ENCODE data around the gene SPSB4.

Gene SPSB4

DNA sequence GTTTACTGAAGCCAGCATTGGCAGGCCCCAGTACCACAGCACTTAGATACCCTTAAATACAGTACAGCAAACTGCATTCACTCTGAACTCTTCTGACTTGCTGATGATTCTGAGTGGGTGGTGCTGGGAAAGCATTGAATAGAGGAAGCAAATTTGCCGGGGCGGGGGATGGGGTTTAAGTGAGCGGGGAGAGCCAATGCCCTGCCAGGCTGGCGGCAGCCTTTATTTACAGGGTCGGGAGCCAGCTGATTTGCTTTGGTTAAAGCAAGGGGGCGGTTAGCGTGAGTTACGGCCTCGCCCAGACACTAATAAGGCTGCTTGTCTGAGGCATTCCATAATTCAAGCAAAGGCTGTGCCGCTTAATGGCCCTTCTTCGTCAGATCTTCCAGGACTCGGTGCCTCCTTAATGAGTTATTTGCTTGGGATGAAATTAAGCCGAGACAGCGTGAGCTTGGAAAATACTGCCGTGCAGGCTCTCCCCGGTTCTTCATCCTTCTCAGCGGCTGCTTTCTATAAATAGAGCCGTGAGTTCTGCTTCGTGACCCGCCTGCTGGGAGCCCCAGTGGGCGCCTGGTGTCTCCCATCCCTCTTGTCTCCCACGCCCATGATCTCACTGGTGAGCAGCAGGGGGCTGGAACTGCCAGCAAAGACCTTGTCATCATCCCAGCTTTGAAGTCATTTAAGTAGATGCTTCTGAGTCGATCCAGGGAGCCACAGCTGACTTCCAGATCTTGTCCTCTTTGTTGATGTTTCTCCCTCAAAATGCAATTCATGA is 25.8 kb downstream of the SPSB4 start:
- DNase-seq = peak; percentile 31

GRCh38 chr3:141077631-141078030 is 26.5 kb downstream of the SPSB4 start:
- no peak for DNase-seq

DNA sequence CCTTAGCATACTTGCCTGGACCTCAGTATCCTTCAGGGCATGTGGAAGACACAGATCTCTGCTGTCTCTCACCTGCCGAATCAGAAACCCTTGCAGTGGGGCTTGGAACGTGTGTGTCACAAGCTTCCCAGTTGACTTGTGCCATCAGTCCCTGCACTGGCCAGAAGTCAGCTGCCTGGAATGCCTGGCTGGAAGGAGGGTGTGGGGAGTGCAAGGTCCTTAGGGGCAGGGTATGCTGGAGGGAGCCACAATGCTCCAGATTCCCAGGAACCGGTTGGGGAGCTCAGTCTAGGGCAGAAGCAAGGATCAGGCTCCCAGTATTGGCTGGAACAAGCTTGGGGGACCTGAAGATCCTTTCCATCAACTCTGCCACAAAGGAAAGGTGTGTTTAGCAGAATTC is 27.1 kb downstream of the SPSB4 start:
- DNase-seq = no peak

- no peak for DNase-seq
Measured at GRCh38 chr3:141080431-141080830, 29.3 kb downstream of the SPSB4 start.

- DNase-seq = no peak
Measured at GRCh38 chr3:141081141-141081795, 30.1 kb downstream of the SPSB4 start.

DNA sequence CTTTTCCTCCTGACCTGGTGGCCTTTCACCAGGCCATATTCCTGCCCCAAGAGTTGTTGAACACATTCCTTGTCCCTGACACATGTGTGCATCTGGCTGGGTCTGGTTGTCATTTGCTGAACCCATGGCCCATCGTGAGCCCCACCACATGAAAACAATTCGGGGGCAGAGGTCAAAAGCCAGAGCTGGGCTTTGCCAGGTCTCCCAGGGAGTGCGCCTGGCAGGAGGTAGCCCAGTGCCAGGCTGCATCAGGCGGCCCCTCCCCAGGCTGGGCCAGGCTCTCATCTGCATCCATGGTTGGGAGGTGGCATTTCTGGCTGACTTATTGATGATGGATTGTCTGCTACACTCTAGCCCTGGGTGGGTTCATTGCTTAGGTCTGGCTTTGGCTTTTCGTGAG is 30.9 kb downstream of the SPSB4 start:
- DNase-seq = no peak

- no peak for DNase-seq
Measured at GRCh38 chr3:141083226-141083625, 32.1 kb downstream of the SPSB4 start.

DNA sequence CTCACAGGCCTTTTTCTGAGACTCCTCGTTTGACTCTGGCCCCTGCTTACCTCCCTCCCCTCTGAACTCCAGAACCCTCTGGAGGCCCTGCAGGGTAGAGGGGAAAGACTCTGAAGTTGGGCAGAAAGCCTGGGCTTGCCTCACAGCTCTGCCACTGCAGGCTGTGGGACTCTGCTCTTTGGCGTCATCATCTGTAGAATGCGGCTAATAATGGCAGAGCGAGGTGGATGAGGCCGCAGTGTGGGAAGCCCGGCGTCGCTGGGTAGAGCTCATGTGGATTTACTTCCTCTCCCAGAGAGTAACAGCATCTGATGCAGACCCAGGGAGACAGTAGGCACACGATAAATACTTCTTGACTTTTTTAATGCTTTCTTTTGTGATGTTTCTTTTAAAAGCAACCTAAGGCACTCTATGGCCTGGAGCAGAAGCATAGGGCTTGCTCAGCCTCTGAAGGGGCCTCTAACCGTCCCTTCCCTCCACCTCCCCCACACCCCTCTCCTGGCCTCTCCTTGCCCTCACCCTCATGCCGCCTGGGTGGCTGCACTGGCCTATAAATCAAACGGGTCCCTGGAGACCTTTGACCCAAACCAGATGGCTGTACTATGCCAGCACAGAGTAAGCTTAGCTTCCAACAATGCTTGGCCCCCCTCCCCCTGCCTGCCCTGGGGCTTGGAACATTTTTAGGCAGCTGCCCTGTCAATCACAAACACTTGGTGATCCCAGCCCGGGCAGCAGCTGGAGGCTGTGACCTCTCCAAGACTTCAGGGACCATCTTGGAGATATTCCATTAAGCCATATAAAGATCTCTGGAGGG is 32.9 kb downstream of the SPSB4 start:
- DNase-seq = no peak

DNA sequence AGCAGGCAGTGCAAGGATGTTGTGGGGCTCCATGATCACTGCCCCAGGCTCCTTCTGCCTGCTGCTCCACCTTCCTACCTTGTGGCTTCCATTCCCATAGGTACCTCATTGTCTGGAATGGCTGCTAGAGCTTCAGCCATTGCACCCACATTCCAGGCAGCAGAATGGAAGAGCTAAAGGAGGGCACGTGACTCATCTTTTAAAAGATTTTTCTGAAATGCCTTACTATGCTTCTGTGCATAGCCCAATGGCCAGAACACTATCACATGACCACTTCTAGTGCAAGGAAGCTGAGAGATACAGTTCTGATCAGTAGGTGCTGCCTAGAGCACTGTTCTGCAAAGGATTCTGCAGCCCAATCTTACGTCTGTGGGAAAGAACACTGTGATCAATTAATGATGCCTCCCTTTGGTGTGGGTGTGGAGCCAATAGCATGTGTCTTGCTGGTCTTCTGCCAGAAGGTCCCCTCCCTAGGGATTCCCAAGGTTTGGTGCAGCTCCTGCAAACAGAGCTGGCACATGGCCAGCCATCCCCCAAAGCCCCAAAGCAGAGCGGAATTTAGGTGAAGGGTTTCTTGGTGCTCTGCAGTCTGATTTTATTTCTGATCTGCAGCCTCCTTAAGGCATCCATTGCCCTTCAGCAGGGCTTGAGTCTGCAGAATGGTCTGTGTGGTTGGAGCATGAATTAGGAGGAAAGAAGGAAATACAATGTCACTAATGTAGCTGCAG is 34.4 kb downstream of the SPSB4 start:
- DNase-seq = no peak

- no peak for DNase-seq
Measured at GRCh38 chr3:141086188-141086587, 35.0 kb downstream of the SPSB4 start.

GRCh38 chr3:141087076-141087777 is 36.1 kb downstream of the SPSB4 start:
- DNase-seq = no peak

GRCh38 chr3:141087778-141088130 is 36.6 kb downstream of the SPSB4 start:
- no peak for DNase-seq

- DNase-seq = no peak
Measured at GRCh38 chr3:141089339-141090152, 38.4 kb downstream of the SPSB4 start.

- no peak for DNase-seq
Measured at GRCh38 chr3:141091426-141091825, 40.3 kb downstream of the SPSB4 start.

DNA sequence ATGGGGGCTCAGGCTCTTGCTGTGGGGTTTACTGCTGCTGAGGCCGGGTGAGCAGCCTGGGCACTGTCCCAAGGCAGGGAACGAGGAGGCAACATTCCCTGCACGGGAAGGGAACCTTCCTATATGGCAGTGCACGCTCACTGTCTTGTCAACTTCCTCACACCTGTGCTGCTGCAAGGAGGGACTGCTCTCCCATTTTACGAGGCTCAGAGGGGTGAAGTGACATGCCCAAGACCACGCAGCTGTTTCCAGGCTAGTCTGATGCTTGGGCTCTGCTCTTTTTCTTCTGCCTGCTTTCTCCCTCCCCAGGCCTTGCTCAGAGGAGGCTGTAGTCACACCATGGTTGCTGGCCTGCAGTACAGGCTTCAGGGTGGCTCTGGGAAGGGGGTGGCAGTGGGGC is 41.5 kb downstream of the SPSB4 start:
- no peak for DNase-seq

- DNase-seq = no peak
Measured at GRCh38 chr3:141093397-141093796, 42.2 kb downstream of the SPSB4 start.

GRCh38 chr3:141093971-141094684 is 43.0 kb downstream of the SPSB4 start:
- DNase-seq = no peak

GRCh38 chr3:141094790-141095545 is 43.8 kb downstream of the SPSB4 start:
- peak; percentile 18 for DNase-seq

DNA sequence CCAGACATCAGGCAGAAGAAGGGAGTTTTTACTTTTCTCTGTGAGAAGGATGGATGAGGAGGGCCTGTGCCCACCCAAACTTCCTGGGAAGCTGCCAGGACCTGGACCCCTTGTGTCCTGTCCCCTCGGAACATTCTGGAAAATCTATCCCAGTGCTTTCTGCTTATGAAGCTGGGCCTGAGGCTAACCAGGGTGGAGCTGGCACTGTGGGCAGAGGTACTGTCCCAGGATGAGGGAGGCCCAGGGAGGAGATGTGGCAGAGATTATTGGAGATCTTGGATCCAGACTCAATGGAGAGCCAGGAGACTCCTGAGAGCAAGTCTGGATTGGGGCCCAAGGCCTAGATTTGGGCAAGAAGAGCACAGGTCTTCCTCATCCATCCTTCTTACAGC is 44.4 kb downstream of the SPSB4 start:
- DNase-seq = no peak

DNA sequence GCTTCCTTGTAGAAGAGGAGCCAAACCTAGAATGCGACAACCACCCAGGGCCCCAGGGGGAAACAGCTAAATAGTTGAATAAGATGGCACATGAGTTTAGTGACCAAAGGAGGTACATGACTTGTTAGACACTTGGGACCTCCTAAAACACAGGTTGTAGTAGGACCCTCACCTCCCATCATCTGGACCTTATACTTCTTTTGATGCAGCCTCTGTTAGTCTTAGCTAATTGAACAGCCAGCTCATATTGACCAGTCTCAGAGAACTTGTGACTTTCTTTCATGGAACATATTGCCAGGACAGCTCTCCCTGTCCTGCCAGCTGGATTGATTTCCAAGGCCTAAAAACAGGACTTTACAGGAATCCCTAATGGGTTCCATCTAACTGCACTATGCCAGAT is 45.0 kb downstream of the SPSB4 start:
- DNase-seq = no peak

All from fibroblast of skin of abdomen (primary cell).